ENCODE data around the gene KCNIP4.

Gene KCNIP4

DNA sequence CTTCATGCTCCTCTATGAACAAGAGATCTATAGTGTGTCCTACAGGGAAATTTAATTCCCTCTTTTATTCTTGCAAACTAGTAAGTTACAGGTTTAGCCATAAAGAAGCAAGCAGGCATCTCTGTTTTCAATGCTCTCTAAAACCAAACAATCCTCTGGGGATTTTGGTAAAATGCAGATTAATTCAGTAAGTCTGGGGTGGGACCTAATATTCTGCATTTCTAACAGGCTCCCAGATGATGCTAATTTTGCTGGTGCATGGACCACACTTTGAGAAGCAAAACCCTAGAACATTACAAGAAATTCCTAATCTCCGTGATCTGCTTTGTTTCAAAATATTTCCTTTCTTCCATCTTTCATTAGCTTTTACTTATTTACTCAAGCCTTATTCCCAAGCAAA is 903.5 kb downstream of the KCNIP4 start:
- DNase-seq: no peak

DNA sequence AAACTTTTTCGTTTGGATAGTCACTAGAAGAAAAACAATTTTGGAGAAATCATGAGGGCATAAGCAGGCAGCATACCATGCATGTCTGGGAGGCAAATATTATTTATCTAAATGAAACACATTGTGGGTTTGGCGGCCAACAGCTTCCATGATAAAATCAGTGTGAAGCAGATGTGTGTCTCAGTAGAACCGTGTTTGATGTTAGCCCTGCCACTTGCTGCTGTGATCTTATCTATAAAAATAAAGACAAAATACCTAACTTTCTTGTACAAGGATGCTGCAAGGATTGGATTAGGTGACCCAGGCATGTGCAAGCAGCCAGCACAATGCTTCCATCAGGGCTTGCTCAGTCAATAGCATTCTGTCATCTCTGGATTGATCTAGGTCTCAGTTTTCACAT is 906.9 kb downstream of the KCNIP4 start:
- no peak for DNase-seq

DNA sequence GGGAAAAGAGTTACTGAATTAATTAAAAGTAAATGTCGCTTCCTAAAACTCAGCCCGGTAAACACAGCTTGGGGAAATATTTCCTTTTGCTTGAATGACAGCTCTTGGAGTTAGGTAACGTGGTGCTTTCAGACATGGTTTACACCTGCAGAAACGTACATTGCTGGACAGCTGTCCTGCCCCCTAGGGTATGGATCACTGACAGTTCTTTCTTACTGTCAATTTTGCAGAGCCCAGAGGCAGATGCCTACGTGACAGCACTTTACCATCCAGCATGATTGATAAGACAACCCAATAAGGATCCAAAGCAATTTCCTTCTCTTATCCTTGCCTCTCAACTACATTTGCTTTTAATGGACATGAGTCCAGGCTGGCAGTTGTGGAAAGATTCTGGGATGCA is 913.8 kb downstream of the KCNIP4 start:
- DNase-seq: no peak

DNA sequence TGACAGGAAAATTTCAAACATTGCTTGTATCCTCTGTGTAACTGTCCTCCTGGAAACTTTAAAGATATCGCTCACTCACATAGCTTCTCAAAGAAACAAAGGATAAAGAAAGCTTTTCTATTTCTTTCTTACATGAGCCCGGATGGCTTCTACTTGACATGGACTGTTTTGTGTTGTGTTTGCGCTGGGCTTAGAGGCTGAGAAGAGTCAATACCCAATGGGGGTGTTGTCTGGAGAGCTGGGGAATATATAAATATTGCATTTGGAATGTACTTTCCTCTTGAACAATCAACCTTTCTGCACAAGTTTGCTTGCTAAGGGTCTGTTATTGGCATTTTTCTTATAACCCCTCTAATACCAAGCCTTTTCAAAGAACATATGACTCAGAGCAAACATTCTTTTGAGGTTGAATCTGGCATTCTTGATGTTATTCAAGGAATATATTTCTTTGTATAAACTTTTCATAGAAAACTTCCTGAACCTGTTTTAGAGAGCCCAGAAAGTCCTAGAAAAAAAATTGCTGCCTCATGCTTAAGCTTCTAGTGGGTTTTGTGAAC is 916.4 kb downstream of the KCNIP4 start:
- DNase-seq: no peak

DNA sequence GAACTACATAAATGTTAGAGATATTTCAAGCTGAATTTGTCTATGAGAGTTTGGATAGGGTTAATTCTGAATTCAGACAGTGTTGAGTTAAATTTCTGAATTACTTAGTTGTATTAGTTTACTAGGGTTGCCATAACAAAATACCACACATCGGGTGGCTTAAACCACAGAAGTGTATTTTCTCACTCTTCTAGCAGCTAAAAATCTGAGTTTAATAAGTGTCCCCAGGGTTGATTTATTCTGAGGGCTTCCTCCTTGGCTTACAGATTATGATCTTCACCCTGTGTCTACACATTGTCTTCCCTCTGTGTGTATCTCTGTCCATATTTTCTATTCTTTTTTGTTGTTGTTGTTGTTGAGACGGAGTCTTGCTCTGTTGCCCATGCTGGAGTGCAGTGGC is 929.8 kb downstream of the KCNIP4 start:
- no peak for DNase-seq

DNA sequence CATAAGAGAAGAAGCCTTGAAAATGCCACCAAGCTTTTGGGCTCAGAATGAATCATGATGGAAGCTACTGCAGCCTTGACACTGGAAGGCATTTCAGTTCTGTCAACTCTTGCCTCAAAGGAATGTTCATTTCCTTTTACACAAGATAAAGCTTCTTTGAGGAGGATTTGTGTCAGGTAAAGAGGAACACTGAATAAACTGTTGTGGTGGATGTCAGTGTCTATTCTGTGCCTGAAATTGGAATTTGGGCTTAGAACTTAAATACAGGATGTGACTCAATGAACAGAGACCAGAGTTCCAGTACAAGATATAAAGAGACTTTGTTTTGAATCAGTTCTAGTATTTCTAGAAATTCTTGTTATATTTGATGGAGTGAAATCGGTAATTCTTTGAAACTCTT is 935.1 kb downstream of the KCNIP4 start:
- DNase-seq: no peak

DNA sequence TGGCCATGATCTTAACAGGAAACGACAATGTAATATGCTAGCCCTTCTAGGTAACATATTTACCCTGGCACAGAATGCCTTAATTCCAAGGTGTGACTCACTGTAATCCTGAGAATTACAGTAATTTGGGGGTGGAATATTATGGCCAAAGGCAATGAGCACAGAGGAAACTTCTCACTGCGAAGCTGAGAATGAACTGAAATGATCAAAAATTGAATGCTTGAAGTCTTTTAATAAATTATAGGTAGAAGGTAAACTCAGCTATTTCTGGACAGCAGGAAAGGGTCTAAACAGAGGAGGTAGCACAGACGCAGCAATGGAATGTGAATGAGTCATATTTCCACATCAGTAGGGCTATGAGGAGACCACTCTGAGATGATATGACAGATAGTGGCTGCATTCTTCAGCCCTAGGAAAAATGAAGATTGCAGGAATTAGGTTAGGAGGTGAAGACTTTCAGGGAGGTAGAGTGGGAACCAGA is 935.7 kb downstream of the KCNIP4 start:
- no peak for DNase-seq

DNA sequence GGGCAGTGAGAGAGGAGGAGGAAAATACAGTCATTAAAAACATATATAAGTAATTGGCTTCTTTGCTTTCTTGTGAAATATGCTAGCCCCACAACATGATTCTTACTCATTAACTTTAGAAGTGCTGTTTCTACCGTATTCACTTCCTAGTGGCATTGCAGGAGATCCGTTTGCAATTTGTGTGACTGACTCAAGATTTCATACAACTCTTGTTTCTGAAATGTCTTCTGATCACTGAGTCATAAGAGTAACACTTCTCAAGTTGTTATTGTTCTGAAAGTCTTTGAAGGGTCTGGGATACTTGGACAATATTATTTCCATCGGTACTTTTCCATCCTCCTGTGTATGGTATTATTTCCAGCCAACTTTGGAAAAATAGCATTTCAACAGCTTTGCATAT is 937.5 kb downstream of the KCNIP4 start:
- no peak for DNase-seq

DNA sequence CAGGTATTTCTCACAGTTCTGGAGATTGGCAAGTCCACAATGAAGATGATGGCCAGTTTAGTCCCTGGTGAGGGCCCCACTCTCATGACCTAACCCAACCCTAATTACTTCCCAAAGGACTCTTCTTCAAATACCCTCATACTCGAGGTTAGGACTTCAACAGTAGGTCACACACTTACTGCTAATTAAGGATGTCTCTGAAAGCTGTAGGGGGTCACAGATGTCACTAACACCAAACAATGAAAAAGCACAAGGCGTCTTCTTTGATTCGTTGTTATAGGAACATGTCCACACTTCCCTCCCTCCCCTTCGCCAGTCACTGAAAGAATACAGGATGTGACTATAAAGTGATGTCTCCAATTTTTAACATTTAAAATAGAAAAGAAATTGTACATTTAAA is 938.6 kb downstream of the KCNIP4 start:
- no peak for DNase-seq

DNA sequence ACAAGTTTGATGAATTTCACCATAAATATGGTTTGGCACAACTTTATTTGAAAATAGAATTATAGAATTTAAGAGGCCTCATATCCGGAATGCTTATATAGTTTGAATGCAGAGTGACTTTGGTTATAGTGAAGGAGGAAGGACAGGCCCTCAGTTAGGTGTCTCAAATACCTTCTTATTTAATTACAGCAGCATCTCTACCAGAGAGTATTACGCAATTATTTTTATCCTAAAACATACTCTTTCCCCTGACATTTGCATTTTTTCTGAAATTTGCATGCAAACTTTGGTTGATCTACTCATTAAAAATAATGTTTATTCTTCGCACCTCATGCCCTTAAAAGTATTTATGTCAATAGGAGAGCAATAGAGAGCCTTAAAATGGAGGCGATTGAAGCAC is 942.9 kb downstream of the KCNIP4 start:
- no peak for DNase-seq

DNA sequence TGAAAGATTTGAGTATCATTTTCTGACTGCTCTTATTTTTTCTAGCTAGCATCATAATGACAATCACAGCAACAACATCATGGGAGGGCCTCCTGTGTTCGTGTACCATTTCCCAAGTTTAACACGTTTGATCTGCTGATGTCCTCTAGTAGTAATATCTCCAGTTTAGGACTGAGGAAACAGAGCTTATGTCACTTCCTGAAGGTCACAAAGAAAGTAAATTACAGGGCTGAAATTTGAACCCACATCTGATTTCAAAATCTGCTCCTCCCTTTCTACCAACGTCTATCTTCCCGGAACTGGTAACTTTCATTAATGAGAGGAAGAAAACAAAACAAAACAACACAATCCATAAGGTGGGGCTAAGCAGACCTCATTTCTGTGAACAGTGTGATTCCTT is 945.6 kb downstream of the KCNIP4 start:
- DNase-seq: no peak

DNA sequence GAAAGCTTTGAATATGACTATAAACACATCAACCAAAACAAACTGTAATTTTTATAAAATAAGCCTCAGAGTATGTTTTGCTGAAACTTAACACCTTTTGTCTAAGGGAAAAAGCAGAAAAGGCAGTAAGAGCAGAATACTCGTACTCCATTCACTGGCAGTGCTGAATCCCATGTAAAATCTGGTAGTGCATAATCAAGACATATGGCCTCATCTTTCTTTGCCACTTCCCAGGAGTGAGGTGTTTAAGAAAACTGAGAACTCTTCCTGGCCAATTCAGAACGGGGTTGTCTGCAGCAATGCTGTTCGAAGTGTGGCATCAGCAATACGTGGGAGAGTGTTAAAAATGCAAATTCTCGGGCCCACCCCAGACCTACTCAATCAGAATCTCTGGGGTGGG is 946.3 kb downstream of the KCNIP4 start:
- no peak for DNase-seq

DNA sequence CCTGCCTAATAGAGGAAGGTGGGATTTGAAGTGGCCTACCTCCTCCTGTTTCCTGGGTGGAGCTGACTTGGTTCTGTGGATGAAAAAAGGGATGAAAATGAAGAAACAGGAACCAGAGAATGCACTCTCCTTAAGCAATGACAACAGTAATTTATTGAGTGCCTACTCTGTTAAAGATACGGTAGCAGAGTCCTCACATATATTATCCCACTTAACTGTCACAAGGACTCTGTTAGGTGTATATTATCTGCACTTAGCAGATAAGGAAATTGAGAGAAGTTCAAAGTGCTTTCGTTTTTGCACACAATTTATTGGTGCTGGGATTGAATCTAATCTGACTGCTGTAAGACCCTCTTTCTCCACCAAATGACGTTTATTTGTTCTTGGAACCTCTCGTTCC is 947.1 kb downstream of the KCNIP4 start:
- no peak for DNase-seq

DNA sequence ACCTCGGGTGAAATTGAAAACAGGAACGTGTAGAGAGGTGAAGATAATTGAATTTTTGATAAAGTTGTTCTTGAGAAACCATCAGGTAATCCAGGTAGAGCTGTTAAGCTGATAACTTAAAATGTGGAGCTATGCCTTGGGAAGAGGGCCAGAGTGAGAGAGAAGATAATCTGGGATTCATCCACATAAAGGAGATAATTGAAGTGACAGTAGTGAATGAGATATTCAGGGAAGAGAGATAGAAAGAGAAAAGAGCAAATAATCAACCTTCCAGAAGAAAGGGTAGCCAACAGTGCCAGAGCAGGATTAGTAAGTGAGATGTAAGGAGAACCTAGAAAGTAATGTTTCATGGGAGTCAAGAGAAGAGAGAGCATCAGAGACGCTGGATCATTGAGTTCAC is 950.7 kb downstream of the KCNIP4 start:
- no peak for DNase-seq

DNA sequence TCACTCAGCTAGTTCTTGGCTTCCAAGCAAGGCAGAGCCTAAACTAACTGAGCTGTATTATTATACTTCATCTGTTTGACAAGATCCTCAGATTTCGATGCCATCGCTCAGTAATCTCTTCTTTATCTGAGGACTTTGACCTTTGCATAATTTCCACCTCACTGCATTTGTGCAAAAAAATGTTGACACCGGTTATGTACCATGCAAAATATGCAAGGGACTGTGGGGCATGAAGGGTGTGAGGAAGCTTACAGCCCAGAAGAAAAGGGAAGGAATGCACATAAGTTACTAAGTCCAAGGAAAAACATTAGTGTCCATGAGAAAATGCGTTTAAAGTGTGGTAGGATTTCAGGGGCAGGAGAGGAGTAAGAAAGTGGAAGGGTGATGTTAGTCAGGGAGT is 953.0 kb downstream of the KCNIP4 start:
- DNase-seq: no peak

DNA sequence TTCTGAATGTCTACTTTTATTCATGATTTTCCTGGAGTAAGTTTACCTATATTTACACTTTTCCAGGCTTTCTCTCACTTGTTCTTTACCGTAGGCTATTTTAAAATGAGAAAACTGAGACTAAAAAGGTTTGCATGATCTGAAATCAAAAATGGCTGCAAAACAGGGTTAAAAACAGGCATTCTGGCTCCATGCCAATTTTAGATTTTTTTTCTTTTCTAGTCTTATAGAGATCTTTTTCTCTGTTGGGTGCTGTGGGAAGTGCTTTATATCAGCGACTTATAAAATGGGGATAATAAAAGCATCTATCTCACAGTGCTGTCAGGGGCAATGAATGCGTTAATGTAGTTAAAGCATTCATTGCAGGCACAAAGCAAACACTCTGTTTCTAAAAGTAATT is 953.6 kb downstream of the KCNIP4 start:
- no peak for DNase-seq

DNA sequence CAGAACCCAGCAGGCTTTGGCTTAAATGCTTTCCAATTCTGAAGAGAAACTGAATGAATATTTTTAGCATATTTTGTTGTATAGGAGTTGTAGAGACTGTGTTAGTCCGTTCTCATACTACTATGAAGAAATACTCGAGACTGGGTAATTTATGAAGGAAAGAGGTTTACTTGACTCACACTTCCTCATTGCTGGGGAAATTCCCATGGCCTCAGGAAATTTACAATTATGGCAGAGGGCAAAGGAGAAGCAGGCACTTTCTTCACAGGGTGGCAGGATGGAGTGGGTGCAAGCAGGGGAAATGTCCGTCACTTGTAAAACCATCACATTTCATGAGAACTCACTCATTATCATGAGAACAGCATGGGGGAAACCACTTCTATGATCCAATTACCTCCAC is 956.6 kb downstream of the KCNIP4 start:
- no peak for DNase-seq

DNA sequence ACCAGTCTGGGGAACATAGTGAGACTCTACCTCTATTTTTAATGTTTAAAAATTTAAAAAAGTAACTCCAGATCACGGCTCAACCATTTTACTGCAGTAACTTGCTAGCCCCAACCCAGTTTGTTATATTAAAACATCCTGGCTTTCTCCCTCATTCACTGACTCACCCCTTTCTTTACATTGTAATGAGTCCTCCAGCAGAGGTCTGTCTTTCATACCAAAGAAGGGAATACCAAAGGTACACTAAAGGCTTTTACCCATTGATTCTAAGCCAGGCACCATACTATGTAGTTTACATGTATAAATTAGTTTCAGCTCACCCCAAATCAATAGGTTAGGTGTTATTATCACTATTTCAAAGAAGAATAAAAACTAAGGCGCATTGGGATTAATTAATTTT is 961.4 kb downstream of the KCNIP4 start:
- no peak for DNase-seq

DNA sequence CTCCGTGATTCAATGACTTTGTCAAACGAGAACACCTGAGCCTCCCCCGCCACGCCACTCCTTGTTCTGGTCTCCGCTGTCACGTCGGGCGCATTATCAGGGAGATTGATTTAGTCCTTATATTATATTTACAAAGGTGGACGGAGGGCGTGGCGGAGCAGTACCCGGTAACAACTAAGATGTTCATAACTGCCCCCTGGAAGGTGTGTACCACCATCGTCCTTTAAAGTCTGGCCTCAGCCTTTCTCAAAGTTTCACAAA is 964.1 kb downstream of the KCNIP4 start:
- no peak for DNase-seq

DNA sequence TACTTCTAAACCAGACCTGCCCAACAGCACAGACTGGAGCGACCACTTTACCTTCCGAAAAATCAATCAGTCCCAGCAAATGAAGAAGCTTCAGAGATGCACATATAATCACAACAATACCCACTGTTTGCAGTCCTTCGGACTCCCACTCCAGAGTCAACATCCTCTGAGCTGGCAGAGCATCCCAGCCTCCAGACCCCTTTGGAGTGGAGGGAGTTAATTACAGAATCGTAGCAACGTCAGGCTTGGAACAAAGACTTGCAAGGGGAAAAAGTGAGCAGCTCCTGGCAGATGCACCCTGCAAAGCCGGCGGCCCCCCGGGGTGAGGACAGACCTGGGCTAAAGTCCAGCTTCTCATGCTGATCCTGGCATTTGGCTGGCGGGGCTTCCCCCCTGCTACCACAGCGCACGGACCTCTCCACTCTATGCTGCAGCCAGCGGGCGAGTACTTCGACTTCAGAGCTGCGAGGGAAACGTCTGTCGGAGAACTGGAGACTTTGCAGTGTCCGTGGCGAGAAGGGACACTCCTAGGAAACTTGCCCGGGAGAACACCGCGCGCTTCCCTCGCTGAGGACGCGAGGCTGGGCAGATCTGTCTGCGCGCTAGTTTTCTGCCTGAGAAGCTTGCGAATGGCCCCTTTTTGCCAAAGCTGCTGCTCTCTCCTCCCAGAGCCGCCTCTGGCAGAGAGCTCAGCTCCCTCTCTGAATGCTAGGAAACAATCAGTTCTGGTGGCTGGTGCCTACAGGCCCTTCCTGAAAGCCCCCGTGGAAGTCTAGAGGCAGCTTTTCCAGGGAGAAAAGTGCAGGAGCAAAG is 964.6 kb downstream of the KCNIP4 start:
- DNase-seq: peak; percentile 53

DNA sequence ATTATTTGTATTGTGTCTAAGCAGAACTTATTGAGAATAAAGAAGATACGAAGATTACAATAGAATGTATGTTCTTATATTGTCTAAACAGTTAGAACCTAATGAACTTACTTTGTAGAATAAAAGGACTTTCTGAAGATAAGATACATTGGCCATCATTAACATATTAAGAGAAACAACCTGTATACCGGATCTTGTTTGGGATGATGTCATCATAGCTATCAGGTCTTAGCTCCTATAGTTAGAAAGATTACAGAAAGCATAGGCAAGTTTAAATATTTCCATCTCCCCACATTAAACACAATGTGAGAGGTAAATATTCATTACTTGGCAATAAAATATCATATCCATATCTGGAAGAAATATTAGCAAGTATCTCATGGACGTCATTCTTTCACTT is 966.0 kb downstream of the KCNIP4 start:
- no peak for DNase-seq

DNA sequence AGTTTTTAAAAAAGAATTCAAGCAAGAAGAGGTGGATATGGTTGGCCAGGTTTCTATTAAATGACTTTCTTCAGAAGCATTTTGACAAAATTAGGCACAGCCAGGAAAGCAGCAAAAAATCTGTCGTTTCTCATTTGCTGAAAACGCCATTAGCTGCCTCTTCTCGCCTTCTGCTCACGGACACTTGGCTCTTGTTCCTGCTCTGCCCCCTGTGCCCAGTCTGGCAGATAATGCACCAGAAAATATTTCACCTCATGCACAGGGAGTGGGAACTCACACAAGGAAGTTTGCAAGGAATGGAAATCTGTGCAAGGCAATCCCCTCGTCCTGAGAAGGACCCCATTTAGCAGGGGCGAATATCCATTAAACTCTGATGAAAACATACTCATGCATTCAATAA is 988.3 kb downstream of the KCNIP4 start:
- no peak for DNase-seq

DNA sequence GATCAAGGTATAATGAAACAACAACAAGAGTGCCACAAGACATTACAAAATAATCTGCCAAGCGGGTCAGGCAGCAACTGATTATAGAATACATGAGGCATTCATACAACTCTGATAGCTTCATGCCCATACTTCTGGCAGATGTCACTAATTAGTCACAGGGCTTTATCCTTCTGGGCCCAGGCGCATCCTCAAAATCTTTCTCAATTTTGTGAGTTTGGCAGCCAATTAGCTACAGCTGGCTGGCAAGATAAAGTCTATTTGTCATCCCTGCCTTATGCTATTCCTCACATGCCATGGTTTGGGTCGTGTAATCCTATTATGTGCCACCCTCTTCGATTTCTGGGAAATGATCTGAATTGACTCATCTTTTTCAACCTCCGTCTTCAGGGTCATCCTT is 994.0 kb downstream of the KCNIP4 start:
- DNase-seq: no peak

DNA sequence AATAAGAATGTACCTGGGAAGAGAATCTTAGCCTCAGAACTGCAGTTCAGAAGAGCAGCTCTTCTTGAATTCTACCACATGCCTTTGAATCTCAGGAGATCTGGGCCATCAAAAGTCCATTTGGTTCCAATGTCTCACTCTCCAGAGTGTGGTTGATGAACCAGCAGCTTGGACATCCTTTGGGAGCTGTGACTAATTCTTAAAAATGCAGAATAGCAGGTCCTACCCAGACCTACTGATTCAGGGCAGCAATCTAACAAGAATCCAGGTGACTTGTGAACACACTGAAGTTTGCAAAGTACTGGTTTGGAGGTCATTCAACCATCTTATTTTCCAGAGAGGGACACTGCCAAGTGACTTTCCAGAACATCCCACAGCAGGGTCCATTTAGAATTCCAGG is 1003.6 kb downstream of the KCNIP4 start:
- DNase-seq: no peak

DNA sequence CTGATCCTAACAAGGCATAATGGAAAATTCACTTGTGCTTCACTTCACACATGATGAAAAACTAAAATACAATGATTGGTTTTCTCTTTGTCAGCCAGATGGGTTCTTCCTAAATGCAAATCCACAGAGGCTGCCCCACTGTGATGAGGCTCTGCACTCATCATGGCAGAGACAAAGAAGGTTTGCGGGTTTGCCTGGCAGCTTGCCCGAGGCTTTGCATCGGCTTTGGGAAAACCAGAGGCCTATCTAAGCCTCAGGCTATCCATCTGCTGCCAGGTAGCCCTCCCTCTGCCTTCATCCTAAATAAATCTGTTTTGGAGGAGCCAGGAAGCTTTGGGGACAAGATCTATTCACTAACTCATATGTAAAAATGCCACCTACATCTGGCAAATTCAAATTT is 1004.1 kb downstream of the KCNIP4 start:
- no peak for DNase-seq

All from right kidney (tissue), 1 donor.